Loucy (cell line): ENCODE data around the gene TOR3A.

Experiments
- H2AFZ ChIP-seq: fragments of 200-600 bp; sonication (generic); 2 replicates; pipeline ENCODE4 v1.6.0; 2016; ENCODE audit warnings: antibody characterized with exemption, mild to moderate bottlenecking, low read length, moderate library complexity
- H3F3A ChIP-seq: fragments of 200-600 bp; 2 replicates; pipeline ENCODE4 v1.6.0; 2016; ENCODE audit warnings: antibody characterized with exemption, low read depth, mild to moderate bottlenecking
- H3K27me3 ChIP-seq: fragments of 200-600 bp; sonication (generic); 2 replicates; pipeline ENCODE4 v1.6.1; 2014; ENCODE audit warnings: low read length, mild to moderate bottlenecking; ENCODE audit not compliant: insufficient read depth, poor library complexity, severe bottlenecking
- H3K36me3 ChIP-seq: fragments of 200-600 bp; sonication (generic); 2 replicates; pipeline ENCODE4 v1.6.1; 2016; ENCODE audit warnings: low read length; ENCODE audit not compliant: insufficient read depth
- H3K4me1 ChIP-seq: fragments of 200-600 bp; sonication (generic); 2 replicates; pipeline ENCODE4 v1.5.1; 2014; ENCODE audit warnings: low read length, mild to moderate bottlenecking; ENCODE audit not compliant: insufficient read depth, poor library complexity, severe bottlenecking
- H3K4me2 ChIP-seq: fragments of 200-600 bp; sonication (generic); 2 replicates; pipeline ENCODE4 v1.6.0; 2014; ENCODE audit warnings: antibody characterized with exemption, low read length, low read depth, mild to moderate bottlenecking; ENCODE audit not compliant: poor library complexity, severe bottlenecking
- H3K4me3 ChIP-seq: fragments of 200-600 bp; sonication (generic); 2 replicates; pipeline ENCODE4 v1.5.1; 2014; ENCODE audit warnings: low read length, mild to moderate bottlenecking, mixed read lengths; ENCODE audit not compliant: poor library complexity, severe bottlenecking
- H3K79me2 ChIP-seq: fragments of 200-600 bp; sonication (generic); 2 replicates; pipeline ENCODE4 v1.6.1; 2014; ENCODE audit warnings: low read length; ENCODE audit not compliant: insufficient read depth
- H3K9ac ChIP-seq: fragments of 200-600 bp; sonication (generic); 2 replicates; pipeline ENCODE4 v1.6.0; 2014; ENCODE audit warnings: mild to moderate bottlenecking, low read depth, low read length, moderate library complexity; ENCODE audit not compliant: poor library complexity, severe bottlenecking
- H3K9me2 ChIP-seq: fragments of 200-600 bp; sonication (generic); replicated peaks from 2 replicates; pipeline ENCODE4 v1.6.1; 2016; ENCODE audit warnings: low read depth, low read length, mixed read lengths
- H3K9me3 ChIP-seq: fragments of 200-600 bp; sonication (generic); 2 replicates; pipeline ENCODE4 v1.6.1; 2014; ENCODE audit warnings: mild to moderate bottlenecking, antibody characterized with exemption, low read length, low read depth; ENCODE audit not compliant: insufficient read depth
- H4K20me1 ChIP-seq: fragments of 200-600 bp; sonication (generic); 2 replicates; pipeline ENCODE4 v1.6.0; 2014; ENCODE audit warnings: antibody characterized with exemption, low read length, mild to moderate bottlenecking; ENCODE audit not compliant: insufficient read depth, poor library complexity, severe bottlenecking
- CTCF ChIP-seq: fragments of 200-600 bp; sonication (generic); conservative IDR thresholded peaks from 2 replicates; pipeline ENCODE4 v1.5.1; 2014; ENCODE audit warnings: mild to moderate bottlenecking, antibody characterized with exemption, low read length
- EZH2phosphoT487 ChIP-seq: fragments of 200-600 bp; IDR thresholded peaks from 2 replicates; pipeline ENCODE4 v1.6.1; 2018; ENCODE audit warnings: antibody characterized with exemption, mild to moderate bottlenecking, moderate library complexity, borderline replicate concordance

The TOR3A gene

GRCh38 chr1:179104611-179105250, 22.9 kb downstream of the TOR3A start:
- Histone ChIP-seq H3K9me2 (no peaks in the 10 kb centered on the region), H3K27me3 (no peaks in the 10 kb centered on the region), H3K9me3 (no peaks in the 10 kb centered on the region), H2AFZ (no peak overlapping the region), H3K36me3 (peaks cover 6% of the 10 kb centered on the region; the same call in 1 of the 2 replicates), H3K4me3 (no peak overlapping the region), H3K79me2 (no peaks in the 10 kb centered on the region), H3F3A (no peaks in the 10 kb centered on the region), H3K4me1 (peaks cover 34% of the 10 kb centered on the region), H4K20me1 (no peaks in the 10 kb centered on the region), H3K4me2 (no peak overlapping the region), H3K9ac (no peak overlapping the region)
- TF ChIP-seq CTCF (no peak), EZH2phosphoT487 (no peak)

- Histone ChIP-seq H3F3A (no peaks in the 10 kb centered on the region), H3K4me2 (no peak overlapping the region), H3K4me1 (peaks cover 34% of the 10 kb centered on the region), H4K20me1 (no peaks in the 10 kb centered on the region), H3K36me3 (peaks cover 12% of the 10 kb centered on the region; the same call in 1 of the 2 replicates), H3K9me2 (no peaks in the 10 kb centered on the region), H3K9ac (no peak overlapping the region), H3K79me2 (no peaks in the 10 kb centered on the region), H3K4me3 (no peak overlapping the region), H2AFZ (no peak overlapping the region), H3K27me3 (no peaks in the 10 kb centered on the region), H3K9me3 (no peaks in the 10 kb centered on the region)
- TF ChIP-seq EZH2phosphoT487, result no peak
- peak; percentile 62 for TF ChIP-seq CTCF
Measured at GRCh38 chr1:179105393-179105792, 23.5 kb downstream of the TOR3A start.

- Histone ChIP-seq H2AFZ (no peak overlapping the region), H3K4me1 (peaks cover 34% of the 10 kb centered on the region), H3K9me2 (no peaks in the 10 kb centered on the region), H3K9ac (peak overlapping the region; percentile 67), H3K4me2 (peak overlapping the region; percentile 56), H3K4me3 (peak overlapping the region; percentile 64), H3K79me2 (no peaks in the 10 kb centered on the region), H3K27me3 (no peaks in the 10 kb centered on the region), H4K20me1 (no peaks in the 10 kb centered on the region), H3K9me3 (no peaks in the 10 kb centered on the region), H3K36me3 (peaks cover 23% of the 10 kb centered on the region; the same call in 1 of the 2 replicates), H3F3A (no peaks in the 10 kb centered on the region)
- no peak for TF ChIP-seq EZH2phosphoT487
- TF ChIP-seq CTCF, result no peak
Measured at GRCh38 chr1:179107706-179108629, 26.1 kb downstream of the TOR3A start.
